T-cell (primary cell): ENCODE results near the gene NEXN. TPM values are rescaled to one million over a fixed set of nuclear protein-coding genes. Genes with fewer than 3 reads are reported as not detected.
A peak's percentile ranks its signal among the peaks of the same experiment; 100 is the strongest.

Experiments used
- ATAC-seq, 4 experiments: fragments of 200-7000 bp in 3 of 4; fragments of 150-1000 bp in 1 of 4; cut with Tn5 transposase; replicated peaks in 1 of 4; 1 replicate in 3 of 4; 2 replicates in 1 of 4; pipeline ENCODE4 v1.10.0; 2021; ENCODE audit warnings: moderate library complexity in 3 of 4, mild to moderate bottlenecking in 2 of 4, moderate number of reproducible peaks in 1 of 4
- CTCF ChIA-PET, 2 donors: fragments of 300-600 bp; sonication (Branson Sonifier 250); formaldehyde crosslinking; loops; one replicate each; lab custom pipeline; 2022; ENCODE audit warnings: antibody characterized with exemption in 2 of 2; lab: Charles Lee
- POLR2A ChIA-PET, 2 donors: fragments of 300-600 bp; sonication (Branson Sonifier 250); formaldehyde crosslinking; loops; one replicate each; lab custom pipeline; 2022; ENCODE audit warnings: antibody characterized with exemption in 2 of 2; lab: Charles Lee
- DNase-seq, 35 experiments: peaks; one replicate each; pipeline versions ENCODE4 v3.0.0 to v3.0.0-alpha.2; 2013 to 2023
- H3K27ac ChIP-seq: one replicate; pipeline ENCODE4 v1.5.1; 2013; ENCODE audit warnings: low read length
- H3K27me3 ChIP-seq, 2 experiments: replicated peaks in 1 of 2; 1 replicate in 1 of 2; 2 replicates in 1 of 2; pipeline versions ENCODE4 v1.6.1 to v1.7.0; 2013; ENCODE audit warnings: low read length in 1 of 2, mixed read lengths in 1 of 2; ENCODE audit not compliant: control insufficient read depth in 2 of 2, insufficient read depth in 2 of 2; ENCODE audit errors: extremely low read depth in 1 of 2
- H3K36me3 ChIP-seq, 2 donors: 1 replicate in 1 of 2; 2 replicates in 1 of 2; pipeline versions ENCODE4 v1.6.1 to v1.7.0; 2013; ENCODE audit warnings: low read length in 1 of 2; ENCODE audit not compliant: control insufficient read depth in 2 of 2, insufficient read depth in 1 of 2; ENCODE audit errors: extremely low read depth in 1 of 2
- H3K4me1 ChIP-seq, 2 experiments: 1 replicate in 1 of 2; 2 replicates in 1 of 2; pipeline versions ENCODE4 v1.6.1 to v1.7.0; 2013; ENCODE audit warnings: low read length in 2 of 2, mixed read lengths in 1 of 2; ENCODE audit not compliant: insufficient read depth in 2 of 2, control insufficient read depth in 1 of 2; ENCODE audit errors: extremely low read depth in 1 of 2
- H3K4me3 ChIP-seq, 2 donors: 1 replicate in 1 of 2; 2 replicates in 1 of 2; pipeline versions ENCODE4 v1.5.1 to v1.7.0; 2013; ENCODE audit warnings: mild to moderate bottlenecking in 2 of 2, low read length in 1 of 2, moderate library complexity in 1 of 2; ENCODE audit not compliant: control insufficient read depth in 1 of 2; ENCODE audit errors: extremely low read depth in 1 of 2
- H3K9me3 ChIP-seq: 2 replicates; pipeline ENCODE4 v1.7.0; 2013
- H3K27ac Mint-ChIP-seq, 2 donors: one replicate each; pipeline ENCODE4 v1.8.0; 2020 to 2021; ENCODE audit warnings: mild to moderate bottlenecking in 2 of 2, mixed read lengths in 2 of 2
- H3K27me3 Mint-ChIP-seq, 2 donors: one replicate each; pipeline ENCODE4 v1.8.0; 2021 to 2022; ENCODE audit warnings: mixed read lengths in 2 of 2
- H3K36me3 Mint-ChIP-seq: one replicate; pipeline ENCODE4 v1.8.0; 2021; ENCODE audit warnings: mixed read lengths
- H3K4me1 Mint-ChIP-seq, 3 donors: one replicate each; pipeline ENCODE4 v1.8.0; 2020 to 2022; ENCODE audit warnings: mixed read lengths in 3 of 3, mild to moderate bottlenecking in 1 of 3
- H3K4me3 Mint-ChIP-seq, 3 donors: one replicate each; pipeline ENCODE4 v1.8.0; 2020 to 2022; ENCODE audit warnings: mild to moderate bottlenecking in 3 of 3, mixed read lengths in 3 of 3, moderate library complexity in 3 of 3
- H3K9me3 Mint-ChIP-seq, 3 donors: one replicate each; pipeline ENCODE4 v1.8.0; 2020 to 2022; ENCODE audit warnings: mixed read lengths in 3 of 3
- WGBS: methylation state at CpG from one replicate; pipeline ENCODE4 v1.1.5; 2013; ENCODE audit warnings: missing lambda C conversion rate; ENCODE audit not compliant: insufficient coverage; 5-methylcytosine and 5-hydroxymethylcytosine counted together
- total RNA-seq, 35 experiments: library from RNA in 6 of 35; stranded (reverse) in 6 of 35; fragments of 120-200 nt in 1 of 35; gene quantifications; one replicate each; pipeline versions ENCODE4 v1.2.1 to v1.2.4 and lab custom pipeline; 2013 to 2026

Gene NEXN
- total RNA-seq, 5 donors from 2014 or later (not counting 1 experiment from before 2014, with no cell fraction given) = 0.26 to 0.50 (median 0.35) TPM

- 100% methylated on average over 3 of the region's 4 CpGs for WGBS
- H3K9me3 Mint-ChIP-seq = no peaks in the 10 kb centered on the region
Measured at GRCh38 chr1:77874804-77875445, 13.5 kb upstream of the NEXN start.

GRCh38 chr1:77876884-77877283 lies 11.5 kb upstream of the NEXN start:
- no peaks in the 10 kb centered on the region for H3K9me3 Mint-ChIP-seq
- H3K27ac Mint-ChIP-seq = no peak overlapping the region
- H3K4me1 Mint-ChIP-seq = peaks cover 7 to 9% (median 8%) of the 10 kb centered on the region in 3 donors
- no peak overlapping the region for H3K27ac ChIP-seq
- no peaks in the 10 kb centered on the region for H3K9me3 ChIP-seq
- DNase-seq (no peak), ATAC-seq (no peak)
- POLR2A ChIA-PET = no interaction called here
- H3K27me3 ChIP-seq = no peaks in the 10 kb centered on the region
- H3K27me3 Mint-ChIP-seq = no peaks in the 10 kb centered on the region
- CTCF ChIA-PET = no interaction called here
- no peak overlapping the region for H3K4me3 ChIP-seq
- H3K4me1 ChIP-seq = peaks cover 2 to 3% of the 10 kb centered on the region in 2 experiments
- peaks cover 28% of the 10 kb centered on the region for H3K36me3 Mint-ChIP-seq
- H3K36me3 ChIP-seq = peaks cover 0 to 2% of the 10 kb centered on the region in 2 donors
- no peak overlapping the region for H3K4me3 Mint-ChIP-seq
- 100% methylated on average over 1 of the region's 4 CpGs for WGBS

More at GRCh38 chr1:77874804-77875445, 13.5 kb upstream of the NEXN start:
- Mint-ChIP-seq H3K4me1 (no peaks in the 10 kb centered on the region), H3K36me3 (peaks cover 25% of the 10 kb centered on the region), H3K27me3 (no peaks in the 10 kb centered on the region), H3K27ac (no peak overlapping the region), H3K4me3 (no peak overlapping the region)
- Histone ChIP-seq H3K4me1 (no peaks in the 10 kb centered on the region), H3K36me3 (peaks cover 0 to 2% of the 10 kb centered on the region in 2 donors), H3K27ac (no peak overlapping the region), H3K4me3 (no peak overlapping the region), H3K9me3 (no peaks in the 10 kb centered on the region), H3K27me3 (no peaks in the 10 kb centered on the region)
- ChIA-PET POLR2A (no interaction called here), CTCF (no interaction called here)
- ATAC-seq (no peak), DNase-seq (no peak)

- 86% methylated on average over 1 of the region's 1 CpG for WGBS
- no peak overlapping the region for H3K27ac Mint-ChIP-seq
- peak in 1 of 4 experiments; percentile 82 for ATAC-seq
- H3K27me3 ChIP-seq = peaks cover 0 to 3% of the 10 kb centered on the region in 2 experiments
- ChIA-PET POLR2A (no interaction called here), CTCF (no interaction called here)
- peaks cover 5 to 6% of the 10 kb centered on the region in 2 donors for H3K27me3 Mint-ChIP-seq
- H3K9me3 Mint-ChIP-seq = no peaks in the 10 kb centered on the region
- H3K36me3 Mint-ChIP-seq = peaks cover 20% of the 10 kb centered on the region
- no peaks in the 10 kb centered on the region for H3K36me3 ChIP-seq
- peaks cover 7 to 9% (median 8%) of the 10 kb centered on the region in 3 donors for H3K4me1 Mint-ChIP-seq
- no peak for DNase-seq
- peaks cover 2 to 3% of the 10 kb centered on the region in 2 experiments for H3K4me1 ChIP-seq
- no peaks in the 10 kb centered on the region for H3K9me3 ChIP-seq
- no peak overlapping the region for H3K4me3 ChIP-seq
- H3K4me3 Mint-ChIP-seq = no peak overlapping the region
- no peak overlapping the region for H3K27ac ChIP-seq
Measured at GRCh38 chr1:77881061-77881460, 7.4 kb upstream of the NEXN start.

- H3K4me3 ChIP-seq = no peak overlapping the region
- H3K36me3 Mint-ChIP-seq = peaks cover 24% of the 10 kb centered on the region
- H3K36me3 ChIP-seq = no peaks in the 10 kb centered on the region
- no peak overlapping the region for H3K27ac ChIP-seq
- ChIA-PET POLR2A (interaction anchor here in 1 of 2 donors (0.5 kb wide), 1 partner anchor 63 kb away, joined by 6 read pairs; no protein-coding TSS in a partner anchor), CTCF (no interaction called here)
- H3K9me3 Mint-ChIP-seq = no peaks in the 10 kb centered on the region
- peaks cover 2 to 3% of the 10 kb centered on the region in 2 experiments for H3K4me1 ChIP-seq
- no peaks in the 10 kb centered on the region for H3K9me3 ChIP-seq
- H3K27me3 Mint-ChIP-seq = peaks cover 11 to 13% of the 10 kb centered on the region in 2 donors
- H3K27ac Mint-ChIP-seq = no peak overlapping the region
- WGBS = no CpG with 5 or more reads among the region's 2 CpGs
- H3K27me3 ChIP-seq = peaks cover 0 to 10% of the 10 kb centered on the region in 2 experiments
- DNase-seq = no peak
- H3K4me1 Mint-ChIP-seq = peaks cover 7 to 13% (median 11%) of the 10 kb centered on the region in 3 donors
- ATAC-seq = no peak
- H3K4me3 Mint-ChIP-seq = no peak overlapping the region
Measured at GRCh38 chr1:77882411-77882810, 6.0 kb upstream of the NEXN start.

DNA sequence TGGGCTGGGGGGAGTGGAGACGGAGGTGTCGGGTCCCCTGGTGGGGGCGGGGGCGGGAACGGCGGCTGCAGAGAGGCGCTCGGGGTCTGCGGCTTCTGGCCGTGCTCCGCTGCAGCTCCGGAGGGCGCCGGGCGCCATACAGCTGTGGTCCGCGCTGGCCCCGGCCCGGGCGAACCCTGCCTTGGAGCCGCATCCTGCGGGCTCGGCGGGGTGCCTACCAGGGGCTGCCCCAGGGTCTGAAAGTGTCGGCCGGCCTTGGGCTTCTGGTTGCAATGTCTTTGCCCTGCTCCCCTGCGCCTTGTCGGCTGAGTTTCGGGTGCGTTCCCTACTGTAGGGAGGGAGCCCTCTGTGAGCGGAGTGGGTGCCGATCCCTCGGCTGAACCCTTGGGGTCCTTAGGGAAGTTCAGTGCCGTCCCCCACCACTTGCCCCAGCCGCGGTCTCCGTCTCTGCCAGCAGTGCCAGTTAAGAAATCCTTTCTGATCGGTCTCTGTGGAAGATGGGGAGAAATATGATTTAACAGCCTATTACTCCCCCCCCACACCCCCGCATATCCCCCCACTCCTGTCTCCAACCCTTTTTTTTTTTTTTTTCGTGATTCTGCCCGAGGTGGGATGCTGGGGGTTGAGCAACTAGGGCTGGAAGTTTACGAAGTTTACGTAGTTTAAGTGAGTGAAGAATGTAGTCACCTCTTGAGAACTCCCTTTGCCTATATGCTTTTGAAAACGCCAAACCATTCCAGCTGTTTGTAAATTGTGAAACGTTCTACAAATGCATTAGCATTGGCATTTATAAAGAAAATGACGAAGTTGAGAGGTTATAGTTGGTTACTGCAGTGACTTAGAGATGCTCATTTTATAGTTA lies 588 bp downstream of the NEXN start:
- H3K4me3 Mint-ChIP-seq = peak overlapping the region; percentile 59 to 67 (median 67)
- Histone ChIP-seq H3K27me3 (peaks cover 0 to 22% of the 10 kb centered on the region in 2 experiments), H3K27ac (no peak overlapping the region), H3K9me3 (no peaks in the 10 kb centered on the region), H3K36me3 (no peaks in the 10 kb centered on the region), H3K4me1 (peaks cover 5 to 13% of the 10 kb centered on the region in 2 experiments), H3K4me3 (peak overlapping the region; percentile 34 to 71)
- 6% methylated on average over 34 of the region's 46 CpGs for WGBS
- no peaks in the 10 kb centered on the region for H3K9me3 Mint-ChIP-seq
- H3K27me3 Mint-ChIP-seq = peaks cover 17 to 22% of the 10 kb centered on the region in 2 donors
- ChIA-PET POLR2A (no interaction called here), CTCF (no interaction called here)
- H3K4me1 Mint-ChIP-seq = peaks cover 6 to 20% (median 15%) of the 10 kb centered on the region in 3 donors
- H3K36me3 Mint-ChIP-seq = peaks cover 23% of the 10 kb centered on the region
- no peak overlapping the region for H3K27ac Mint-ChIP-seq
- peak; percentile 48 to 69 (median 58) for ATAC-seq
- DNase-seq = peak in 12 of 35 experiments; percentile 0 to 21 (median 4)

GRCh38 chr1:77889671-77890070 lies 1.2 kb downstream of the NEXN start:
- Histone ChIP-seq H3K4me3 (no peak overlapping the region), H3K9me3 (no peaks in the 10 kb centered on the region), H3K36me3 (no peaks in the 10 kb centered on the region), H3K27ac (no peak overlapping the region), H3K4me1 (peaks cover 5 to 13% of the 10 kb centered on the region in 2 experiments), H3K27me3 (peaks cover 0 to 23% of the 10 kb centered on the region in 2 experiments)
- H3K4me1 Mint-ChIP-seq = peaks cover 6 to 20% (median 15%) of the 10 kb centered on the region in 3 donors
- peak overlapping the region in 1 of 3 donors; percentile 59 for H3K4me3 Mint-ChIP-seq
- H3K36me3 Mint-ChIP-seq = peaks cover 19% of the 10 kb centered on the region
- no peak overlapping the region for H3K27ac Mint-ChIP-seq
- no CpG with 5 or more reads among the region's 7 CpGs for WGBS
- DNase-seq (no peak), ATAC-seq (no peak)
- H3K9me3 Mint-ChIP-seq = no peaks in the 10 kb centered on the region
- POLR2A ChIA-PET = no interaction called here
- H3K27me3 Mint-ChIP-seq = peaks cover 17 to 22% of the 10 kb centered on the region in 2 donors
- CTCF ChIA-PET = no interaction called here
